Prostate gland (tissue), 2 donors: ENCODE measurements around the gene KRT12.

Source experiments
- POLR2A ChIP-seq: fragments of 450-650 bp; IDR thresholded peaks from one replicate; pipeline ENCODE4 v1.6.1; 2016; ENCODE audit warnings: antibody characterized with exemption, mild to moderate bottlenecking
- POLR2AphosphoS5 ChIP-seq: sonication (generic); formaldehyde crosslinking; IDR thresholded peaks from one replicate; pipeline ENCODE4 v1.6.1; 2017; ENCODE audit warnings: antibody characterized with exemption
- TF ChIP-seq, protein P1 (sequence below), 4 experiments: fragments of 200-600 bp in 2 of 4; fragments of 450-650 bp in 2 of 4; sonication (generic) in 2 of 4; IDR thresholded peaks; 1 replicate in 3 of 4; 2 replicates in 1 of 4; pipeline ENCODE4 v1.5.1; 2016 to 2019; ENCODE audit warnings: antibody characterized with exemption in 4 of 4, mild to moderate bottlenecking in 2 of 4, moderate library complexity in 2 of 4

DNA sequence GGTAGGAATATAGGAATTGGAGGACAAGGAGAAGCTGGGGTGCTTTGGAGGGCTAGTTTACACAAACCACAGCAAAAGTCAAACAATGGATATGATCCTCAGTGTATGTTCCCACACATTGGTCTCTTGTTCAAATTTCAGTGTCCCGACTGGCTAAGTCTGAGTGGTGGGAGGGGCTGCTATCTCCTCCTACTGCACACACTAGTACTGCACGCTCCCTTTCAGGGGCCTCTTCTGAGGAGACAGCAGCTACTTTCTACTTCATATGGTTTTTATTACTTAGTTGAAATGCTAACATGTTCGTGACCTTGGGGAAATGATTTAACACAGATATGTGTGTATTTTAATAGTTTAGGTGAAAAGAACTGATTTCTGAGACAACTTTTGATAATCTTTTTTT, 25.8 kb downstream of the KRT12 start:
- TF ChIP-seq POLR2A (no peak), POLR2AphosphoS5 (no peak)
- TF ChIP-seq, protein P1, sequence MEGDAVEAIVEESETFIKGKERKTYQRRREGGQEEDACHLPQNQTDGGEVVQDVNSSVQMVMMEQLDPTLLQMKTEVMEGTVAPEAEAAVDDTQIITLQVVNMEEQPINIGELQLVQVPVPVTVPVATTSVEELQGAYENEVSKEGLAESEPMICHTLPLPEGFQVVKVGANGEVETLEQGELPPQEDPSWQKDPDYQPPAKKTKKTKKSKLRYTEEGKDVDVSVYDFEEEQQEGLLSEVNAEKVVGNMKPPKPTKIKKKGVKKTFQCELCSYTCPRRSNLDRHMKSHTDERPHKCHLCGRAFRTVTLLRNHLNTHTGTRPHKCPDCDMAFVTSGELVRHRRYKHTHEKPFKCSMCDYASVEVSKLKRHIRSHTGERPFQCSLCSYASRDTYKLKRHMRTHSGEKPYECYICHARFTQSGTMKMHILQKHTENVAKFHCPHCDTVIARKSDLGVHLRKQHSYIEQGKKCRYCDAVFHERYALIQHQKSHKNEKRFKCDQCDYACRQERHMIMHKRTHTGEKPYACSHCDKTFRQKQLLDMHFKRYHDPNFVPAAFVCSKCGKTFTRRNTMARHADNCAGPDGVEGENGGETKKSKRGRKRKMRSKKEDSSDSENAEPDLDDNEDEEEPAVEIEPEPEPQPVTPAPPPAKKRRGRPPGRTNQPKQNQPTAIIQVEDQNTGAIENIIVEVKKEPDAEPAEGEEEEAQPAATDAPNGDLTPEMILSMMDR (IDR thresholded peaks at IDR 0.05): no peak
